Activated T-cell treated with anti-CD3 and anti-CD28 coated beads, Interleukin-2, amount 50 U/mL, for 72 hours (primary cell): Measurements from ENCODE around the gene GAS2L2. TPM values are rescaled to one million over a fixed set of nuclear protein-coding genes. Genes with fewer than 3 reads are reported as not detected.
A peak's percentile ranks its signal among the peaks of the same experiment; 100 is the strongest.

Experiments used
- ATAC-seq, 2 donors: fragments of 150-1000 bp; cut with Tn5 transposase; replicated peaks in 1 of 2; 2 replicates each; pipeline ENCODE4 v1.10.0; 2021; ENCODE audit warnings: moderate library complexity in 2 of 2, mild to moderate bottlenecking in 1 of 2
- DNase-seq, 2 donors: peaks; one replicate each; pipeline ENCODE4 v3.0.0; 2021 to 2022; ENCODE audit warnings: mixed read lengths in 1 of 2
- H3K27ac Mint-ChIP-seq: one replicate; pipeline ENCODE4 v1.8.0; 2022; ENCODE audit warnings: mild to moderate bottlenecking, moderate library complexity, mixed read lengths
- H3K27me3 Mint-ChIP-seq: one replicate; pipeline ENCODE4 v1.8.0; 2022; ENCODE audit warnings: low read depth, mixed read lengths
- H3K36me3 Mint-ChIP-seq, 2 donors: one replicate each; pipeline ENCODE4 v1.8.0; 2022; ENCODE audit warnings: mixed read lengths in 2 of 2, mild to moderate bottlenecking in 1 of 2; ENCODE audit not compliant: insufficient read depth in 2 of 2
- H3K4me1 Mint-ChIP-seq: one replicate; pipeline ENCODE4 v1.8.0; 2022; ENCODE audit warnings: low read depth, mixed read lengths
- H3K4me3 Mint-ChIP-seq, 2 donors: one replicate each; pipeline ENCODE4 v1.8.0; 2022; ENCODE audit warnings: mild to moderate bottlenecking in 2 of 2, mixed read lengths in 2 of 2, moderate library complexity in 2 of 2
- H3K9me3 Mint-ChIP-seq, 2 donors: one replicate each; pipeline ENCODE4 v1.8.0; 2022; ENCODE audit warnings: mixed read lengths in 2 of 2
- total RNA-seq, 2 donors: library from RNA; stranded (reverse); gene quantifications; one replicate each; pipeline ENCODE4 v1.2.3, GENCODE V29; 2022

The GAS2L2 gene
- total RNA-seq, result under 1 TPM; 0.09 to 0.17 TPM

- no peaks in the 10 kb centered on the region for H3K9me3 Mint-ChIP-seq
- peaks cover 25% of the 10 kb centered on the region for H3K4me1 Mint-ChIP-seq
- peaks cover 31% of the 10 kb centered on the region for H3K27me3 Mint-ChIP-seq
- H3K4me3 Mint-ChIP-seq, result no peak within 1 kb of the TSS
- ATAC-seq (no peak), DNase-seq (no peak)
- H3K27ac Mint-ChIP-seq, result no peak within 1 kb of the TSS
- no peaks in the 10 kb centered on the region for H3K36me3 Mint-ChIP-seq
Measured at GRCh38 chr17:35752945-35753764, at the start of gene GAS2L2. TSS of gene GAS2L2 (minus strand) at chr17:35753239. CDS start at chr17:35752850, 389 bp downstream.

- ATAC-seq, result no peak
- no peak for DNase-seq
- no peaks in the 10 kb centered on the region for H3K36me3 Mint-ChIP-seq
- peak overlapping the region; percentile 16 to 23 for H3K4me3 Mint-ChIP-seq
- H3K9me3 Mint-ChIP-seq, result no peaks in the 10 kb centered on the region
- H3K27ac Mint-ChIP-seq, result no peak overlapping the region
- peaks cover 36% of the 10 kb centered on the region for H3K4me1 Mint-ChIP-seq
- H3K27me3 Mint-ChIP-seq, result peaks cover 9% of the 10 kb centered on the region
Measured at GRCh38 chr17:35801583-35802224, 48.7 kb upstream of the GAS2L2 start.

- Mint-ChIP-seq H3K9me3 (no peaks in the 10 kb centered on the region), H3K36me3 (no peaks in the 10 kb centered on the region), H3K27ac (no peak overlapping the region), H3K4me3 (no peak overlapping the region), H3K27me3 (peaks cover 19% of the 10 kb centered on the region), H3K4me1 (peaks cover 41% of the 10 kb centered on the region)
- ATAC-seq, result no peak
- DNase-seq, result no peak
Measured at GRCh38 chr17:35799942-35800341, 46.9 kb upstream of the GAS2L2 start.

- DNase-seq, result no peak
- H3K27me3 Mint-ChIP-seq, result peaks cover 39% of the 10 kb centered on the region
- no peak overlapping the region for H3K27ac Mint-ChIP-seq
- H3K9me3 Mint-ChIP-seq, result no peaks in the 10 kb centered on the region
- no peak overlapping the region for H3K4me3 Mint-ChIP-seq
- peaks cover 38% of the 10 kb centered on the region for H3K4me1 Mint-ChIP-seq
- H3K36me3 Mint-ChIP-seq, result no peaks in the 10 kb centered on the region
- ATAC-seq, result no peak
Measured at GRCh38 chr17:35797918-35798317, 44.9 kb upstream of the GAS2L2 start.

GRCh38 chr17:35797370-35797769 lies 44.3 kb upstream of the GAS2L2 start:
- ATAC-seq, result no peak
- peaks cover 34% of the 10 kb centered on the region for H3K4me1 Mint-ChIP-seq
- peaks cover 40% of the 10 kb centered on the region for H3K27me3 Mint-ChIP-seq
- H3K9me3 Mint-ChIP-seq, result no peaks in the 10 kb centered on the region
- DNase-seq, result no peak
- H3K36me3 Mint-ChIP-seq, result no peaks in the 10 kb centered on the region
- H3K4me3 Mint-ChIP-seq, result peak overlapping the region in 1 of 2 donors; percentile 52
- H3K27ac Mint-ChIP-seq, result no peak overlapping the region

GRCh38 chr17:35796942-35797341 lies 43.9 kb upstream of the GAS2L2 start:
- H3K9me3 Mint-ChIP-seq, result no peaks in the 10 kb centered on the region

GRCh38 chr17:35795871-35796265 lies 42.8 kb upstream of the GAS2L2 start:
- DNase-seq, result no peak
- Mint-ChIP-seq H3K27me3 (peaks cover 46% of the 10 kb centered on the region), H3K9me3 (no peaks in the 10 kb centered on the region), H3K4me1 (peaks cover 19% of the 10 kb centered on the region), H3K27ac (no peak overlapping the region), H3K36me3 (no peaks in the 10 kb centered on the region), H3K4me3 (peak overlapping the region; percentile 63 to 82)
- peak in 1 of 2 donors; percentile 10 for ATAC-seq

More at GRCh38 chr17:35796942-35797341, 43.9 kb upstream of the GAS2L2 start:
- Mint-ChIP-seq H3K4me3 (peak overlapping the region in 1 of 2 donors; percentile 52), H3K27ac (no peak overlapping the region), H3K4me1 (peaks cover 29% of the 10 kb centered on the region), H3K27me3 (peaks cover 44% of the 10 kb centered on the region), H3K36me3 (no peaks in the 10 kb centered on the region)
- no peak for ATAC-seq
- DNase-seq, result no peak

- H3K4me3 Mint-ChIP-seq, result peak within 1 kb of the TSS; percentile 80 to 82
- ATAC-seq, result peak; percentile 84 to 85
- H3K27ac Mint-ChIP-seq, result no peak within 1 kb of the TSS
- DNase-seq, result peak; percentile 56 to 64
- no peaks in the 10 kb centered on the region for H3K36me3 Mint-ChIP-seq
- H3K4me1 Mint-ChIP-seq, result peaks cover 18% of the 10 kb centered on the region
- peaks cover 46% of the 10 kb centered on the region for H3K27me3 Mint-ChIP-seq
- no peaks in the 10 kb centered on the region for H3K9me3 Mint-ChIP-seq
Measured at GRCh38 chr17:35795007-35795870, 42.2 kb upstream of the GAS2L2 start, which contains the start of gene MMP28. TSS of gene MMP28 (minus strand) at chr17:35795641. CDS start at chr17:35795377, 264 bp downstream.

GRCh38 chr17:35793257-35793656 lies 40.2 kb upstream of the GAS2L2 start:
- no peaks in the 10 kb centered on the region for H3K36me3 Mint-ChIP-seq
- no peaks in the 10 kb centered on the region for H3K9me3 Mint-ChIP-seq
- peaks cover 26% of the 10 kb centered on the region for H3K4me1 Mint-ChIP-seq
- peaks cover 54% of the 10 kb centered on the region for H3K27me3 Mint-ChIP-seq
- DNase-seq (no peak), ATAC-seq (no peak)
- H3K4me3 Mint-ChIP-seq, result no peak overlapping the region
- no peak overlapping the region for H3K27ac Mint-ChIP-seq

- Mint-ChIP-seq H3K9me3 (no peaks in the 10 kb centered on the region), H3K36me3 (no peaks in the 10 kb centered on the region), H3K27ac (no peak overlapping the region), H3K4me3 (no peak overlapping the region), H3K4me1 (peaks cover 26% of the 10 kb centered on the region), H3K27me3 (peaks cover 46% of the 10 kb centered on the region)
- ATAC-seq, result no peak
- DNase-seq, result no peak
Measured at GRCh38 chr17:35791681-35792350, 38.8 kb upstream of the GAS2L2 start.

GRCh38 chr17:35790841-35791240 lies 37.8 kb upstream of the GAS2L2 start:
- Mint-ChIP-seq H3K4me1 (peaks cover 20% of the 10 kb centered on the region), H3K36me3 (no peaks in the 10 kb centered on the region), H3K4me3 (no peak overlapping the region)

More at GRCh38 chr17:35790841-35791240, 37.8 kb upstream of the GAS2L2 start:
- ATAC-seq, result no peak
- no peak for DNase-seq
- Mint-ChIP-seq H3K9me3 (no peaks in the 10 kb centered on the region), H3K27me3 (peaks cover 37% of the 10 kb centered on the region), H3K27ac (no peak overlapping the region)
